Gastrocnemius medialis (tissue), 4 donors: ENCODE data around the gene PYDC1. TPM values are rescaled to one million over a fixed set of nuclear protein-coding genes. Genes with fewer than 3 reads are reported as not detected.
A peak's percentile ranks its signal among the peaks of the same experiment; 100 is the strongest.

ENCODE experiments used
- ATAC-seq, 2 donors: fragments of 150-250 bp; one replicate each; pipeline ENCODE4 v1.9.1; 2016
- DNase-seq, 2 donors: peaks; one replicate each; pipeline ENCODE4 v3.0.0-alpha.2; 2019
- H3K27ac ChIP-seq, 4 donors: fragments of 200-600 bp; sonication (generic); 1 replicate in 1 of 4; 2 replicates in 3 of 4; pipeline ENCODE4 v1.5.1; 2016 to 2018; ENCODE audit warnings: mild to moderate bottlenecking in 2 of 4, moderate library complexity in 1 of 4
- H3K27me3 ChIP-seq, 3 donors: fragments of 200-600 bp; sonication (generic) in 2 of 3; 1 replicate in 1 of 3; 2 replicates in 2 of 3; pipeline versions ENCODE4 v1.5.1 to v1.6.0; 2016 to 2019; ENCODE audit warnings: mild to moderate bottlenecking in 1 of 3, moderate library complexity in 1 of 3
- H3K36me3 ChIP-seq, 2 donors: fragments of 200-600 bp; sonication (generic) in 1 of 2; one replicate each; pipeline ENCODE4 v1.5.1; 2017 to 2018
- H3K4me1 ChIP-seq, 2 donors: fragments of 200-600 bp; sonication (generic) in 1 of 2; one replicate each; pipeline ENCODE4 v1.5.1; 2016 to 2017; ENCODE audit warnings: mild to moderate bottlenecking in 2 of 2
- H3K4me3 ChIP-seq, 4 donors: fragments of 200-600 bp; sonication (generic) in 3 of 4; 1 replicate in 1 of 4; 2 replicates in 3 of 4; pipeline ENCODE4 v1.5.1; 2016 to 2019; ENCODE audit warnings: mild to moderate bottlenecking in 2 of 4
- H3K9me3 ChIP-seq, 3 donors: fragments of 200-600 bp; sonication (generic) in 2 of 3; 1 replicate in 1 of 3; 2 replicates in 2 of 3; pipeline ENCODE4 v1.5.1; 2016 to 2019
- CTCF ChIP-seq, 5 experiments: fragments of 450-650 bp in 3 of 5; fragments of 200-600 bp in 2 of 5; sonication (generic) in 2 of 5; IDR thresholded peaks in 4 of 5; conservative IDR thresholded peaks in 1 of 5; 1 replicate in 4 of 5; 2 replicates in 1 of 5; pipeline ENCODE4 v1.5.1; 2016 to 2019; ENCODE audit warnings: antibody characterized with exemption in 5 of 5, mild to moderate bottlenecking in 3 of 5, moderate library complexity in 3 of 5
- POLR2A ChIP-seq, 2 donors: fragments of 450-650 bp; IDR thresholded peaks; one replicate each; pipeline ENCODE4 v1.6.1; 2017; ENCODE audit warnings: antibody characterized with exemption in 2 of 2, mild to moderate bottlenecking in 2 of 2, moderate library complexity in 2 of 2
- in situ Hi-C, 4 donors: fragments of 200-750 bp; cut with MboI; loops; one replicate each; pipeline versions ENCODE4 v1.15.0 to v1.8.0; 2017; ENCODE audit warnings: low sequenced_read_pairs in 4 of 4
- intact Hi-C: fragments of 100-400 bp; cut with DNase I; formaldehyde crosslinking; loops from one replicate; pipeline ENCODE4 v1.15.1; 2023; ENCODE audit warnings: low total_unique reads
- total RNA-seq, 4 donors: library from RNA; depleted of rRNA; stranded (reverse); fragments of >200 nt; gene quantifications; one replicate each; pipeline versions ENCODE4 v1.1.0 to v1.2.3, GENCODE V29; 2016

PYDC1 gene
- total RNA-seq, 4 donors from 2014 or later: not detected

- in situ Hi-C loops (no loop called here), intact Hi-C loops (no loop called here)
- TF ChIP-seq POLR2A (IDR thresholded peaks at IDR 0.05): no peak
- no peak for TF ChIP-seq CTCF (IDR thresholded peaks at IDR 0.05 in 4 of 5, conservative IDR thresholded peaks at IDR 0.05 in 1 of 5)
- Histone ChIP-seq H3K27me3 (no peaks in the 10 kb centered on the region), H3K4me3 (no peak overlapping the region), H3K36me3 (peaks cover 0 to 29% of the 10 kb centered on the region in 2 donors), H3K9me3 (no peaks in the 10 kb centered on the region), H3K27ac (peak overlapping the region in 1 of 4 donors; percentile 18), H3K4me1 (peaks cover 0 to 20% of the 10 kb centered on the region in 2 donors)
- no peak for ATAC-seq
- DNase-seq: no peak
Measured at GRCh38 chr16:31225193-31225592, 8.3 kb upstream of the PYDC1 start.

- ATAC-seq: no peak
- Histone ChIP-seq H3K27me3 (no peaks in the 10 kb centered on the region), H3K4me1 (peaks cover 0 to 24% of the 10 kb centered on the region in 2 donors), H3K36me3 (peaks cover 0 to 34% of the 10 kb centered on the region in 2 donors), H3K27ac (peak overlapping the region in 2 of 4 donors; percentile 9 to 10), H3K4me3 (no peak overlapping the region), H3K9me3 (no peaks in the 10 kb centered on the region)
- in situ Hi-C loops (loop anchor here in 1 of 4 donors (25.0 kb wide), 1 partner anchor 188 kb away; no protein-coding TSS in a partner anchor), intact Hi-C loops (no loop called here)
- TF ChIP-seq CTCF (IDR thresholded peaks at IDR 0.05 in 4 of 5, conservative IDR thresholded peaks at IDR 0.05 in 1 of 5): no peak
- TF ChIP-seq POLR2A (IDR thresholded peaks at IDR 0.05): no peak
- no peak for DNase-seq
Measured at GRCh38 chr16:31224092-31224955, 7.4 kb upstream of the PYDC1 start.

- peak overlapping the region in 1 of 4 donors; percentile 11 for H3K27ac ChIP-seq
- in situ Hi-C loops (loop anchor here in 1 of 4 donors (25.0 kb wide), 1 partner anchor 189 kb away; no protein-coding TSS in a partner anchor), intact Hi-C loops (no loop called here)
- DNase-seq (no peak), ATAC-seq (no peak)
- no peaks in the 10 kb centered on the region for H3K9me3 ChIP-seq
- H3K4me1 ChIP-seq: peaks cover 8 to 23% of the 10 kb centered on the region in 2 donors
- no peak overlapping the region for H3K4me3 ChIP-seq
- TF ChIP-seq CTCF (IDR thresholded peaks at IDR 0.05 in 4 of 5, conservative IDR thresholded peaks at IDR 0.05 in 1 of 5) (no peak), POLR2A (IDR thresholded peaks at IDR 0.05) (no peak)
- H3K27me3 ChIP-seq: no peaks in the 10 kb centered on the region
- H3K36me3 ChIP-seq: peaks cover 0 to 35% of the 10 kb centered on the region in 2 donors
Measured at GRCh38 chr16:31223044-31223443, 6.1 kb upstream of the PYDC1 start.

GRCh38 chr16:31221357-31222160 lies 4.6 kb upstream of the PYDC1 start:
- intact Hi-C loops (no loop called here), in situ Hi-C loops (loop anchor here in 1 of 4 donors (25.0 kb wide), 1 partner anchor 191 kb away; no protein-coding TSS in a partner anchor)
- H3K27me3 ChIP-seq: no peaks in the 10 kb centered on the region

More at GRCh38 chr16:31221357-31222160, 4.6 kb upstream of the PYDC1 start:
- Histone ChIP-seq H3K36me3 (peaks cover 0 to 35% of the 10 kb centered on the region in 2 donors), H3K4me3 (no peak overlapping the region), H3K27ac (peak overlapping the region in 2 of 4 donors; percentile 64 to 100), H3K9me3 (no peaks in the 10 kb centered on the region), H3K4me1 (peaks cover 19 to 38% of the 10 kb centered on the region in 2 donors)
- TF ChIP-seq POLR2A (IDR thresholded peaks at IDR 0.05): no peak
- TF ChIP-seq CTCF (IDR thresholded peaks at IDR 0.05 in 4 of 5, conservative IDR thresholded peaks at IDR 0.05 in 1 of 5): no peak
- ATAC-seq (peak in 1 of 2 donors; percentile 10), DNase-seq (no peak)
